ENCODE data around the gene TRPV4.

TRPV4 gene

GRCh38 chr12:109827566-109828550, 5.3 kb downstream of the TRPV4 start:
- no peak for DNase-seq

- no peak for DNase-seq
Measured at GRCh38 chr12:109827080-109827479, 6.1 kb downstream of the TRPV4 start.

- DNase-seq = no peak
Measured at GRCh38 chr12:109824731-109825130, 8.5 kb downstream of the TRPV4 start.

GRCh38 chr12:109822951-109823411, 10.2 kb downstream of the TRPV4 start:
- no peak for DNase-seq

GRCh38 chr12:109822416-109822815, 10.8 kb downstream of the TRPV4 start:
- no peak for DNase-seq

GRCh38 chr12:109821968-109822367, 11.2 kb downstream of the TRPV4 start:
- no peak for DNase-seq

GRCh38 chr12:109820816-109821381, 12.3 kb downstream of the TRPV4 start:
- DNase-seq = no peak

- no peak for DNase-seq
Measured at GRCh38 chr12:109818905-109819500, 14.2 kb downstream of the TRPV4 start.

GRCh38 chr12:109818253-109818652, 14.9 kb downstream of the TRPV4 start:
- DNase-seq = no peak

GRCh38 chr12:109817627-109818231, 15.5 kb downstream of the TRPV4 start:
- no peak for DNase-seq

GRCh38 chr12:109816870-109817269, 16.3 kb downstream of the TRPV4 start:
- DNase-seq = no peak

- DNase-seq = no peak
Measured at GRCh38 chr12:109815757-109816617, 17.2 kb downstream of the TRPV4 start.

GRCh38 chr12:109815225-109815624, 18.0 kb downstream of the TRPV4 start:
- no peak for DNase-seq

GRCh38 chr12:109814600-109815150, 18.5 kb downstream of the TRPV4 start:
- DNase-seq = no peak

GRCh38 chr12:109813810-109814416, 19.3 kb downstream of the TRPV4 start:
- no peak for DNase-seq

- DNase-seq = no peak
Measured at GRCh38 chr12:109811624-109811995, 21.6 kb downstream of the TRPV4 start.

- DNase-seq = no peak
Measured at GRCh38 chr12:109810954-109811623, 22.1 kb downstream of the TRPV4 start.

- no peak for DNase-seq
Measured at GRCh38 chr12:109808876-109809646, 24.1 kb downstream of the TRPV4 start.

- no peak for DNase-seq
Measured at GRCh38 chr12:109807954-109808643, 25.1 kb downstream of the TRPV4 start.
